HCT116 (cell line): Measurements from ENCODE around the gene AKAP13. TPM values are rescaled to one million over a fixed set of nuclear protein-coding genes. Genes with fewer than 3 reads are reported as not detected.
"Not testable (repeated sequence)": the region's sequence is repeated elsewhere in the genome, so short reads cannot be mapped to it uniquely, and the experiment has no call there.

Experiments
- ATAC-seq: fragments of 200-7000 bp; cut with Tn5 transposase; 2 replicates; pipeline ENCODE4 v1.9.1; 2020; ENCODE audit warnings: mild to moderate bottlenecking, moderate library complexity
- BruUV-seq: library from RNA; stranded (reverse); fragments of 400-500 nt; replicated peaks from 2 replicates; lab custom pipeline; 2021; lab: Mats Ljungman, UMichigan
- CTCF ChIA-PET: fragments of 300-600 bp; sonication (Branson Sonifier 250); formaldehyde crosslinking; loops from one replicate; lab custom pipeline; 2021; ENCODE audit warnings: antibody characterized with exemption; lab: Charles Lee
- POLR2A ChIA-PET: fragments of 300-600, 350-600 bp; sonication (Branson Sonifier 250); formaldehyde crosslinking; loops from one replicate; lab custom pipeline; 2021; ENCODE audit warnings: antibody characterized with exemption; lab: Charles Lee
- RAD21 ChIA-PET, 2 experiments: fragments of 300-600 bp; sonication (Branson Sonifier 250); formaldehyde crosslinking; loops; one replicate each; lab custom pipeline; 2023; ENCODE audit warnings: low total read pairs in 2 of 2; ENCODE audit not compliant: uncharacterized antibody in 2 of 2, unreplicated experiment in 2 of 2, low non-redundant PET in 1 of 2; lab: Charles Lee
- DNase-seq: peaks from one replicate; pipeline ENCODE4 v3.0.0-alpha.2; 2010; ENCODE audit warnings: low read depth, low spot score
- H2AFZ ChIP-seq: fragments of 200-600 bp; shearing (Covaris generic), sonication (generic); 2 replicates; pipeline ENCODE4 v1.6.1; 2017; ENCODE audit warnings: low read depth, mixed run types, mixed read lengths, antibody characterized with exemption, low read length; ENCODE audit not compliant: poor library complexity, severe bottlenecking
- H3K27ac ChIP-seq: 2 replicates; pipeline ENCODE4 v1.5.1; 2012; ENCODE audit warnings: low read depth, low read length
- H3K27me3 ChIP-seq: fragments of 200-600 bp; sonication (generic); 2 replicates; pipeline ENCODE4 v1.6.1; 2016; ENCODE audit warnings: mixed run types, low read length, mixed read lengths; ENCODE audit not compliant: insufficient read depth
- H3K36me3 ChIP-seq, 2 experiments: fragments of 200-500 bp in 1 of 2; fragments of 200-600 bp in 1 of 2; sonication (Bioruptor generic) in 1 of 2; sonication (generic) in 1 of 2; 2 replicates each; pipeline versions ENCODE4 v1.5.1 to v1.6.1; 2014 to 2016; ENCODE audit warnings: low read length in 2 of 2, inconsistent platforms in 1 of 2, mixed read lengths in 1 of 2, mixed run types in 1 of 2; ENCODE audit not compliant: insufficient read depth in 2 of 2, control insufficient read depth in 1 of 2
- H3K4me1 ChIP-seq, 2 experiments: fragments of 200-600 bp in 1 of 2; sonication (generic) in 1 of 2; 2 replicates each; pipeline versions ENCODE4 v1.5.1 to v1.6.1; 2012 to 2017; ENCODE audit warnings: low read length in 2 of 2, inconsistent platforms in 1 of 2, mild to moderate bottlenecking in 1 of 2, mixed read lengths in 1 of 2, mixed run types in 1 of 2, moderate library complexity in 1 of 2; ENCODE audit not compliant: insufficient read depth in 2 of 2, control insufficient read depth in 1 of 2
- H3K4me2 ChIP-seq: fragments of 200-600 bp; sonication (generic); 2 replicates; pipeline ENCODE4 v1.6.1; 2017; ENCODE audit warnings: mixed run types, low read length, mixed read lengths
- H3K4me3 ChIP-seq, 2 experiments: fragments of 200-600 bp in 1 of 2; sonication (generic) in 1 of 2; replicated peaks in 1 of 2; 2 replicates each; pipeline ENCODE4 v1.5.1; 2011 to 2016; ENCODE audit warnings: low read length in 2 of 2, control low read depth in 1 of 2, low read depth in 1 of 2, mild to moderate bottlenecking in 1 of 2, mixed read lengths in 1 of 2, mixed run types in 1 of 2
- H3K79me2 ChIP-seq: fragments of 200-600 bp; sonication (generic); 2 replicates; pipeline ENCODE4 v1.6.1; 2017; ENCODE audit warnings: mild to moderate bottlenecking, mixed run types, low read length, moderate library complexity, mixed read lengths; ENCODE audit not compliant: insufficient read depth
- H3K9ac ChIP-seq: fragments of 200-600 bp; sonication (generic); 2 replicates; pipeline ENCODE4 v1.6.1; 2016; ENCODE audit warnings: low read length, mixed read lengths
- H3K9me2 ChIP-seq: fragments of 200-600 bp; sonication (generic), shearing (Covaris generic); 2 replicates; pipeline ENCODE4 v1.6.1; 2017; ENCODE audit warnings: mixed run types, mild to moderate bottlenecking, moderate library complexity; ENCODE audit not compliant: insufficient read depth
- H3K9me3 ChIP-seq, 2 experiments: fragments of 200-500 bp in 1 of 2; fragments of 200-600 bp in 1 of 2; sonication (Bioruptor generic) in 1 of 2; sonication (generic) in 1 of 2; 2 replicates each; pipeline ENCODE4 v1.6.1; 2014 to 2017; ENCODE audit warnings: low read length in 2 of 2, mixed read lengths in 2 of 2, inconsistent platforms in 1 of 2, low read depth in 1 of 2, mild to moderate bottlenecking in 1 of 2, mixed run types in 1 of 2, moderate library complexity in 1 of 2; ENCODE audit not compliant: control insufficient read depth in 1 of 2, insufficient read depth in 1 of 2
- H4K20me1 ChIP-seq: fragments of 200-600 bp; sonication (generic), shearing (Covaris generic); 2 replicates; pipeline ENCODE4 v1.6.1; 2017; ENCODE audit warnings: mixed run types, mild to moderate bottlenecking, moderate library complexity; ENCODE audit not compliant: insufficient read depth
- CBX3 ChIP-seq: IDR thresholded peaks from 2 replicates; pipeline ENCODE4 v1.6.1; 2012; ENCODE audit warnings: low read depth
- EZH2 ChIP-seq: fragments of 200-600 bp; sonication (generic); IDR thresholded peaks from 2 replicates; pipeline ENCODE4 v1.6.1; 2017; ENCODE audit warnings: antibody characterized with exemption, mixed run types
- SRF ChIP-seq: IDR thresholded peaks from 2 replicates; pipeline ENCODE4 v1.6.1; 2012; ENCODE audit warnings: low read depth
- ZBTB33 ChIP-seq: IDR thresholded peaks from 2 replicates; pipeline ENCODE4 v1.6.1; 2011; ENCODE audit warnings: mild to moderate bottlenecking, low read length, moderate library complexity; ENCODE audit not compliant: insufficient replicate concordance; ENCODE audit errors: extremely low read depth
- intact Hi-C: fragments of 100-400 bp; cut with micrococcal nuclease; formaldehyde crosslinking; loops from 2 replicates; pipeline ENCODE4 v1.10.0; 2022
- total RNA-seq: library from RNA; stranded (reverse); gene quantifications from one replicate; pipeline ENCODE4 v1.2.1, GENCODE V29; 2021; ENCODE audit not compliant: unreplicated experiment

The AKAP13 gene
- total RNA-seq, 1 experiment from 2014 or later = 43.1 TPM

- TF ChIP-seq ZBTB33 = no peak
- no peak for TF ChIP-seq EZH2
These were observed 59.6 kb downstream of the AKAP13 start (continued) for GRCh38 chr15:85439996-85440395.

- DNase-seq = no peak
- Histone ChIP-seq H3K79me2 (peaks cover 50% of the 10 kb centered on the region), H3K4me1 (peaks cover 12 to 19% of the 10 kb centered on the region in 2 experiments), H3K27ac (no peak overlapping the region), H4K20me1 (peaks cover 3% of the 10 kb centered on the region; the same call in 1 of the 2 replicates), H3K9ac (no peak overlapping the region), H3K4me3 (no peak overlapping the region), H3K9me2 (no peaks in the 10 kb centered on the region), H2AFZ (no peak overlapping the region), H3K27me3 (no peaks in the 10 kb centered on the region), H3K9me3 (no peaks in the 10 kb centered on the region), H3K4me2 (no peak overlapping the region), H3K36me3 (no peaks in the 10 kb centered on the region)
- RAD21 ChIA-PET = no interaction called here
- ATAC-seq = no peak
- CTCF ChIA-PET = no interaction called here
- no TSS peak for BruUV-seq
- POLR2A ChIA-PET = no interaction called here
- no peak for TF ChIP-seq CBX3
- TF ChIP-seq SRF = no peak
- intact Hi-C loops = loop anchor here (1.0 kb wide), 1 partner anchor 11 kb away; no protein-coding TSS in a partner anchor
These were observed 60.0 kb downstream of the AKAP13 start for GRCh38 chr15:85440451-85440850.

- H3K27me3 ChIP-seq, BruUV-seq, RAD21 ChIA-PET, H3K9me3 ChIP-seq, DNase-seq, H3K9ac ChIP-seq, CTCF ChIA-PET, H3K9me2 ChIP-seq, H3K27ac ChIP-seq, H2AFZ ChIP-seq, ATAC-seq, intact Hi-C loops, H3K4me2 ChIP-seq, H3K36me3 ChIP-seq, POLR2A ChIA-PET, H4K20me1 ChIP-seq, H3K4me3 ChIP-seq: not testable (repeated sequence)
- Histone ChIP-seq H3K79me2 (peaks cover 62% of the 10 kb centered on the region), H3K4me1 (peaks cover 12 to 19% of the 10 kb centered on the region in 2 experiments)
These were observed 61.5 kb downstream of the AKAP13 start for GRCh38 chr15:85441854-85442253.
